HepG2 (cell line): ENCODE data around the gene DPM1. TPM values are rescaled to one million over a fixed set of nuclear protein-coding genes. Genes with fewer than 3 reads are reported as not detected.

ENCODE experiments used
- ATAC-seq: fragments of 200-7000 bp; cut with Tn5 transposase; 3 replicates; pipeline ENCODE4 v1.9.1; 2020; ENCODE audit warnings: mild to moderate bottlenecking, moderate library complexity
- BruUV-seq: library from RNA; stranded (reverse); fragments of 400-500 nt; replicated peaks from 2 replicates; lab custom pipeline; 2021; lab: Mats Ljungman, UMichigan
- CTCF ChIA-PET: fragments of 300-600 bp; formaldehyde crosslinking; extraction: SDS; loops from one replicate; lab custom pipeline; 2021; ENCODE audit warnings: low total read pairs, inconsistent platforms, low intra/inter-chr PET ratio; lab: Yijun Ruan, JAX
- POLR2A ChIA-PET: fragments of 350-600 bp; sonication (Branson Sonifier 250); formaldehyde crosslinking; loops from one replicate; lab custom pipeline; 2020; ENCODE audit warnings: antibody characterized with exemption, inconsistent platforms; lab: Yijun Ruan, JAX
- DNase-seq: peaks from one replicate; pipeline ENCODE4 v3.0.0-alpha.2; 2015; ENCODE audit warnings: low spot score
- FAIRE-seq: peaks from 3 replicates; lab custom pipeline; 2011; peaks lifted over from hg19 to GRCh38; lab: Jason Lieb, UNC
- H2AFZ ChIP-seq: one replicate; pipeline ENCODE4 v1.6.1; 2011; ENCODE audit warnings: low read length, inconsistent platforms
- H3K27ac ChIP-seq: fragments of 300-600 bp; 3 replicates; pipeline ENCODE4 v1.8.0; 2011; ENCODE audit warnings: mixed run types, mild to moderate bottlenecking, mixed read lengths, low read length, inconsistent platforms; ENCODE audit not compliant: insufficient read depth; ENCODE audit errors: extremely low read length
- H3K27me3 ChIP-seq, 2 experiments: fragments of 200-600 bp in 1 of 2; 2 replicates in 1 of 2; 3 replicates in 1 of 2; pipeline versions ENCODE4 v1.6.0 to v1.8.0; 2011; ENCODE audit warnings: low read length in 2 of 2, mild to moderate bottlenecking in 2 of 2, moderate library complexity in 2 of 2, inconsistent platforms in 1 of 2; ENCODE audit not compliant: insufficient read depth in 2 of 2, control insufficient read depth in 1 of 2
- H3K36me3 ChIP-seq, 2 experiments: fragments of 200-600 bp in 1 of 2; replicated peaks in 1 of 2; 2 replicates in 1 of 2; 3 replicates in 1 of 2; pipeline versions ENCODE4 v1.5.1 to v1.8.0; 2011; ENCODE audit warnings: low read length in 2 of 2, inconsistent platforms in 1 of 2; ENCODE audit not compliant: insufficient read depth in 2 of 2, control insufficient read depth in 1 of 2
- H3K4me1 ChIP-seq: 2 replicates; pipeline ENCODE4 v1.5.1; 2012; ENCODE audit warnings: low read length, inconsistent platforms; ENCODE audit not compliant: insufficient read depth
- H3K4me2 ChIP-seq: 2 replicates; pipeline ENCODE4 v1.6.0; 2011; ENCODE audit warnings: low read depth, low read length, inconsistent platforms
- H3K4me3 ChIP-seq, 3 experiments: fragments of 200-600 bp in 1 of 3; sonication (generic), shearing (Covaris generic) in 1 of 3; replicated peaks in 1 of 3; 2 replicates each; pipeline ENCODE4 v1.5.1; 2011 to 2016; ENCODE audit warnings: low read length in 3 of 3, inconsistent platforms in 2 of 3, low read depth in 2 of 3, mild to moderate bottlenecking in 2 of 3, control low read depth in 1 of 3, mixed read lengths in 1 of 3; ENCODE audit not compliant: insufficient read depth in 1 of 3
- H3K79me2 ChIP-seq: one replicate; pipeline ENCODE4 v1.6.1; 2011; ENCODE audit warnings: low read length, inconsistent platforms; ENCODE audit not compliant: insufficient read depth
- H3K9ac ChIP-seq: 2 replicates; pipeline ENCODE4 v1.6.0; 2011; ENCODE audit warnings: mild to moderate bottlenecking, low read depth, low read length, inconsistent platforms; ENCODE audit not compliant: insufficient read depth
- H3K9me3 ChIP-seq: 2 replicates; pipeline ENCODE4 v1.5.1; 2012; ENCODE audit warnings: mild to moderate bottlenecking, low read length
- H4K20me1 ChIP-seq: 2 replicates; pipeline ENCODE4 v1.6.0; 2011; ENCODE audit warnings: inconsistent platforms, mild to moderate bottlenecking, low read length, moderate library complexity; ENCODE audit not compliant: insufficient read depth
- FOSL2 ChIP-seq: sonication (generic); formaldehyde crosslinking; IDR thresholded peaks from 2 replicates; pipeline ENCODE4 v1.4.0; 2020; ENCODE audit warnings: missing genetic modification reagents
- KLF13 ChIP-seq: sonication (generic); formaldehyde crosslinking; IDR thresholded peaks from 2 replicates; pipeline ENCODE4 v1.4.0; 2020; ENCODE audit warnings: mild to moderate bottlenecking, missing genetic modification reagents
- PAF1 ChIP-seq: IDR thresholded peaks from 2 replicates; pipeline ENCODE4 v1.6.1; 2016; ENCODE audit warnings: missing genetic modification reagents, missing compliant biosample characterization
- POLR2G ChIP-seq: fragments of 200-400 bp; formaldehyde crosslinking; IDR thresholded peaks from 2 replicates; pipeline ENCODE4 v1.6.1; 2018; ENCODE audit warnings: mild to moderate bottlenecking, low read depth, low read length, moderate library complexity
- RBM22 ChIP-seq: fragments of 200-400 bp; formaldehyde crosslinking; optimal IDR thresholded peaks from 2 replicates; pipeline ENCODE3; 2017; ENCODE audit warnings: mild to moderate bottlenecking, low read length, moderate library complexity
- TBX2 ChIP-seq: sonication (generic); formaldehyde crosslinking; IDR thresholded peaks from 2 replicates; pipeline ENCODE4 v1.5.0; 2020; ENCODE audit warnings: missing genetic modification reagents, mild to moderate bottlenecking, borderline replicate concordance
- ZFP91 ChIP-seq: sonication (generic); formaldehyde crosslinking; IDR thresholded peaks from 2 replicates; pipeline ENCODE4 v1.9.0; 2022; ENCODE audit warnings: missing genetic modification reagents, mild to moderate bottlenecking, borderline replicate concordance
- ZNF343 ChIP-seq: sonication (generic); formaldehyde crosslinking; IDR thresholded peaks from 2 replicates; pipeline ENCODE4 v1.4.0; 2020; ENCODE audit warnings: mild to moderate bottlenecking, missing genetic modification reagents
- ZNF558 ChIP-seq: sonication (generic); formaldehyde crosslinking; IDR thresholded peaks from 2 replicates; pipeline ENCODE4 v1.9.0; 2022; ENCODE audit warnings: mild to moderate bottlenecking, missing genetic modification reagents, borderline replicate concordance
- WGBS: methylation state at CpG from one replicate; pipeline ENCODE4 v1.1.6; 2017; ENCODE audit warnings: low lambda C conversion rate; 5-methylcytosine and 5-hydroxymethylcytosine counted together
- in situ Hi-C: cut with HindIII; loops from 2 replicates; pipeline ENCODE4 v1.10.0; 2017; ENCODE audit warnings: low pct_unique_long_range_greater_than_20kb; ENCODE audit not compliant: extremely low pct_ligation_motif_present
- intact Hi-C: fragments of 100-400 bp; cut with micrococcal nuclease; formaldehyde crosslinking; loops from one replicate; pipeline ENCODE4 v1.10.0; 2022; ENCODE audit not compliant: unreplicated experiment
- polyA plus RNA-seq, 8 experiments: library from polyadenylated mRNA; depleted of rRNA in 3 of 8; stranded (reverse) in 7 of 8; unstranded in 1 of 8; fragments of >200 nt; fragmentation: Illumina TruSeq in 4 of 8; extraction: Trizol in 4 of 8; gene quantifications; 2 replicates each; pipeline versions ENCODE4 v1.2.1 to v1.2.3, GENCODE V29; 2011 to 2016; ENCODE audit warnings: low read depth in 4 of 8, missing spikeins in 1 of 8, mixed read lengths in 1 of 8; ENCODE audit not compliant: insufficient read depth in 1 of 8
- total RNA-seq, 5 experiments: library from RNA; depleted of rRNA; stranded (reverse); fragments of >200 nt; fragmentation: Illumina TruSeq; extraction: Trizol; gene quantifications; 2 replicates each; pipeline ENCODE4 v1.2.3, GENCODE V29; 2016; ENCODE audit warnings: low read depth in 1 of 5
- TF ChIP-seq, protein P1 (sequence below): sonication (generic); formaldehyde crosslinking; IDR thresholded peaks from 2 replicates; pipeline ENCODE4 v1.4.0; 2020; ENCODE audit warnings: missing genetic modification reagents

The DPM1 gene
- total and polyA plus RNA-seq, 2 of the 13 experiments (the other 11 are each of a cell fraction or from before 2014, with no cell fraction given), result 83.2 to 161 TPM

- ChIA-PET CTCF (no interaction called here), POLR2A (interaction anchor here (1.4 to 2.5 kb wide), 2 partner anchors 9 to 15 kb away, joined by 5 to 10 read pairs; no protein-coding TSS in a partner anchor)
- FAIRE-seq (no peak), ATAC-seq (peak; percentile 8; the same call in 2 of the 3 replicates), DNase-seq (no peak)
- TF ChIP-seq FOSL2 (CRISPR knock-in tag) (no peak), ZFP91 (0 out of 2 replicates have a peak, but pooled peaks have one; percentile 36), KLF13 (CRISPR knock-in tag) (no peak), PAF1 (CRISPR knock-in tag) (0 out of 2 replicates have a peak, but pooled peaks have one; percentile 3), RBM22 (peak; percentile 81), ZNF558 (CRISPR knock-in tag) (0 out of 2 replicates have a peak, but pooled peaks have one; percentile 53), POLR2G (0 out of 2 replicates have a peak, but pooled peaks have one; percentile 23), ZNF343 (CRISPR knock-in tag) (0 out of 2 replicates have a peak, but pooled peaks have one; percentile 31), TBX2 (no peak)
- TF ChIP-seq, protein P1, sequence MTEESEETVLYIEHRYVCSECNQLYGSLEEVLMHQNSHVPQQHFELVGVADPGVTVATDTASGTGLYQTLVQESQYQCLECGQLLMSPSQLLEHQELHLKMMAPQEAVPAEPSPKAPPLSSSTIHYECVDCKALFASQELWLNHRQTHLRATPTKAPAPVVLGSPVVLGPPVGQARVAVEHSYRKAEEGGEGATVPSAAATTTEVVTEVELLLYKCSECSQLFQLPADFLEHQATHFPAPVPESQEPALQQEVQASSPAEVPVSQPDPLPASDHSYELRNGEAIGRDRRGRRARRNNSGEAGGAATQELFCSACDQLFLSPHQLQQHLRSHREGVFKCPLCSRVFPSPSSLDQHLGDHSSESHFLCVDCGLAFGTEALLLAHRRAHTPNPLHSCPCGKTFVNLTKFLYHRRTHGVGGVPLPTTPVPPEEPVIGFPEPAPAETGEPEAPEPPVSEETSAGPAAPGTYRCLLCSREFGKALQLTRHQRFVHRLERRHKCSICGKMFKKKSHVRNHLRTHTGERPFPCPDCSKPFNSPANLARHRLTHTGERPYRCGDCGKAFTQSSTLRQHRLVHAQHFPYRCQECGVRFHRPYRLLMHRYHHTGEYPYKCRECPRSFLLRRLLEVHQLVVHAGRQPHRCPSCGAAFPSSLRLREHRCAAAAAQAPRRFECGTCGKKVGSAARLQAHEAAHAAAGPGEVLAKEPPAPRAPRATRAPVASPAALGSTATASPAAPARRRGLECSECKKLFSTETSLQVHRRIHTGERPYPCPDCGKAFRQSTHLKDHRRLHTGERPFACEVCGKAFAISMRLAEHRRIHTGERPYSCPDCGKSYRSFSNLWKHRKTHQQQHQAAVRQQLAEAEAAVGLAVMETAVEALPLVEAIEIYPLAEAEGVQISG (CRISPR knock-in tag), result no peak
- H3K27me3 ChIP-seq, result no peaks in the 10 kb centered on the region
- H3K79me2 ChIP-seq, result no peaks in the 10 kb centered on the region
- peaks cover 5 to 23% of the 10 kb centered on the region in 2 experiments for H3K36me3 ChIP-seq
- H3K9me3 ChIP-seq, result no peaks in the 10 kb centered on the region
- in situ Hi-C loops (no loop called here), intact Hi-C loops (no loop called here)
- H3K4me3 ChIP-seq, result no peak overlapping the region
- H3K4me1 ChIP-seq, result no peaks in the 10 kb centered on the region
- no peak overlapping the region for H3K9ac ChIP-seq
- peaks cover 3% of the 10 kb centered on the region; the same call in 1 of the 2 replicates for H4K20me1 ChIP-seq
- no peak overlapping the region for H3K4me2 ChIP-seq
- no peak overlapping the region for H3K27ac ChIP-seq
- 97% methylated on average over 12 of the region's 12 CpGs for WGBS
- no TSS peak for BruUV-seq
- H2AFZ ChIP-seq, result no peak overlapping the region
These were observed 72.0 kb downstream of the DPM1 start for GRCh38 chr20:50886184-50886790.
